ENCODE data around the gene TTYH1.
A peak's percentile ranks its signal among the peaks of the same experiment; 100 is the strongest.

The TTYH1 gene

GRCh38 chr19:54452626-54453025 lies 37.4 kb downstream of the TTYH1 start:
- Histone ChIP-seq H3K23ac (ENCODE audit: low read depth, low read length, poor library complexity) (no peak overlapping the region), H4K8ac (ENCODE audit: low read depth, low read length) (no peak overlapping the region), H4K91ac (ENCODE audit: low read depth, low read length, poor library complexity) (no peak overlapping the region), H3K27me3 (ENCODE audit: control insufficient read depth in 3 of 3, insufficient read depth in 3 of 3, low read depth in 1 of 3, low read length in 3 of 3) (no peaks in the 10 kb centered on the region), H3K36me3 (replicated peaks in 1 of 2; ENCODE audit: control insufficient read depth in 2 of 2, insufficient read depth in 2 of 2, low read length in 2 of 2) (peaks cover 64 to 75% of the 10 kb centered on the region in 2 donors), H3K4me2 (ENCODE audit: insufficient read depth, low read length, poor library complexity, severe bottlenecking) (no peak overlapping the region), H3K79me1 (ENCODE audit: low read depth, low read length) (peaks cover 41% of the 10 kb centered on the region), H3K14ac (ENCODE audit: low read length) (no peak overlapping the region), H2AFZ (ENCODE audit: low read length) (no peak overlapping the region), H2AK5ac (ENCODE audit: low read depth, low read length) (no peak overlapping the region), H3K4me3 (ENCODE audit: low read length in 2 of 2) (no peak overlapping the region), H3K4ac (ENCODE audit: low read length) (no peak overlapping the region), H2BK15ac (ENCODE audit: low read length) (no peak overlapping the region), H3K4me1 (ENCODE audit: control insufficient read depth in 2 of 2, insufficient read depth in 1 of 2, low read depth in 1 of 2, low read length in 2 of 2) (peaks cover 0 to 4% of the 10 kb centered on the region in 2 donors), H2BK12ac (ENCODE audit: low read length) (no peak overlapping the region), H2BK120ac (ENCODE audit: low read depth, low read length) (no peak overlapping the region), H3K9ac (ENCODE audit: low read depth, low read length, poor library complexity) (peak overlapping the region; percentile 21), H3K18ac (ENCODE audit: low read length) (no peak overlapping the region), H2BK5ac (ENCODE audit: low read length) (no peak overlapping the region), H3K9me3 (replicated peaks in 1 of 2; ENCODE audit: control insufficient read depth in 2 of 2, insufficient read depth in 1 of 2, low read depth in 1 of 2, low read length in 2 of 2) (no peaks in the 10 kb centered on the region), H3K27ac (replicated peaks; ENCODE audit: low read length) (no peak overlapping the region)
- WGBS, 2 donors (ENCODE audit: extremely low coverage in 2 of 2, insufficient read length in 2 of 2, insufficient replicate concordance in 1 of 2), result no CpG with 5 or more reads among the region's 11 CpGs
- no peak for DNase-seq (ENCODE audit: low spot score)

GRCh38 chr19:54453921-54454780 lies 38.9 kb downstream of the TTYH1 start:
- no peak for DNase-seq (ENCODE audit: low spot score)
- Histone ChIP-seq H3K18ac (ENCODE audit: low read length) (no peak overlapping the region), H3K4me3 (ENCODE audit: low read length in 2 of 2) (peak overlapping the region in 1 of 2 donors; percentile 11), H2AFZ (ENCODE audit: low read length) (no peak overlapping the region), H3K27me3 (ENCODE audit: control insufficient read depth in 3 of 3, insufficient read depth in 3 of 3, low read depth in 1 of 3, low read length in 3 of 3) (no peaks in the 10 kb centered on the region), H3K4me2 (ENCODE audit: insufficient read depth, low read length, poor library complexity, severe bottlenecking) (no peak overlapping the region), H2BK12ac (ENCODE audit: low read length) (no peak overlapping the region), H3K27ac (replicated peaks; ENCODE audit: low read length) (no peak overlapping the region), H3K9ac (ENCODE audit: low read depth, low read length, poor library complexity) (no peak overlapping the region), H2BK120ac (ENCODE audit: low read depth, low read length) (no peak overlapping the region), H3K9me3 (replicated peaks in 1 of 2; ENCODE audit: control insufficient read depth in 2 of 2, insufficient read depth in 1 of 2, low read depth in 1 of 2, low read length in 2 of 2) (no peaks in the 10 kb centered on the region), H3K14ac (ENCODE audit: low read length) (no peak overlapping the region), H4K91ac (ENCODE audit: low read depth, low read length, poor library complexity) (no peak overlapping the region), H2AK5ac (ENCODE audit: low read depth, low read length) (no peak overlapping the region), H3K36me3 (replicated peaks in 1 of 2; ENCODE audit: control insufficient read depth in 2 of 2, insufficient read depth in 2 of 2, low read length in 2 of 2) (peaks cover 80 to 90% of the 10 kb centered on the region in 2 donors), H3K79me1 (ENCODE audit: low read depth, low read length) (peaks cover 41% of the 10 kb centered on the region), H3K23ac (ENCODE audit: low read depth, low read length, poor library complexity) (peak overlapping the region; percentile 20), H2BK5ac (ENCODE audit: low read length) (no peak overlapping the region), H3K4me1 (ENCODE audit: control insufficient read depth in 2 of 2, insufficient read depth in 1 of 2, low read depth in 1 of 2, low read length in 2 of 2) (peaks cover 0 to 4% of the 10 kb centered on the region in 2 donors), H4K8ac (ENCODE audit: low read depth, low read length) (no peak overlapping the region), H3K4ac (ENCODE audit: low read length) (no peak overlapping the region), H2BK15ac (ENCODE audit: low read length) (no peak overlapping the region)
- no CpG with 5 or more reads among the region's 31 CpGs for WGBS, 2 donors (ENCODE audit: extremely low coverage in 2 of 2, insufficient read length in 2 of 2, insufficient replicate concordance in 1 of 2)

GRCh38 chr19:54454781-54455675 lies 39.8 kb downstream of the TTYH1 start:
- H3K27ac ChIP-seq (replicated peaks; ENCODE audit: low read length), result no peak overlapping the region
- H2BK5ac ChIP-seq (ENCODE audit: low read length), result no peak overlapping the region
- H3K14ac ChIP-seq (ENCODE audit: low read length), result no peak overlapping the region
- H2BK15ac ChIP-seq (ENCODE audit: low read length), result no peak overlapping the region
- H2BK12ac ChIP-seq (ENCODE audit: low read length), result no peak overlapping the region
- H3K4me3 ChIP-seq (ENCODE audit: low read length in 2 of 2), result no peak overlapping the region
- no peak for DNase-seq (ENCODE audit: low spot score)
- H3K4me1 ChIP-seq (ENCODE audit: control insufficient read depth in 2 of 2, insufficient read depth in 1 of 2, low read depth in 1 of 2, low read length in 2 of 2), result peaks cover 0 to 2% of the 10 kb centered on the region in 2 donors
- H2BK120ac ChIP-seq (ENCODE audit: low read depth, low read length), result no peak overlapping the region
- H3K27me3 ChIP-seq (ENCODE audit: control insufficient read depth in 3 of 3, insufficient read depth in 3 of 3, low read depth in 1 of 3, low read length in 3 of 3), result no peaks in the 10 kb centered on the region
- H4K8ac ChIP-seq (ENCODE audit: low read depth, low read length), result no peak overlapping the region
- peak overlapping the region; percentile 20 for H3K23ac ChIP-seq (ENCODE audit: low read depth, low read length, poor library complexity)
- no peak overlapping the region for H4K91ac ChIP-seq (ENCODE audit: low read depth, low read length, poor library complexity)
- no peak overlapping the region for H3K4me2 ChIP-seq (ENCODE audit: insufficient read depth, low read length, poor library complexity, severe bottlenecking)
- H3K9me3 ChIP-seq (replicated peaks in 1 of 2; ENCODE audit: control insufficient read depth in 2 of 2, insufficient read depth in 1 of 2, low read depth in 1 of 2, low read length in 2 of 2), result no peaks in the 10 kb centered on the region
- peaks cover 87 to 99% of the 10 kb centered on the region in 2 donors for H3K36me3 ChIP-seq (replicated peaks in 1 of 2; ENCODE audit: control insufficient read depth in 2 of 2, insufficient read depth in 2 of 2, low read length in 2 of 2)
- H3K18ac ChIP-seq (ENCODE audit: low read length), result no peak overlapping the region
- no peak overlapping the region for H2AK5ac ChIP-seq (ENCODE audit: low read depth, low read length)
- H3K9ac ChIP-seq (ENCODE audit: low read depth, low read length, poor library complexity), result no peak overlapping the region
- H2AFZ ChIP-seq (ENCODE audit: low read length), result no peak overlapping the region
- peaks cover 38% of the 10 kb centered on the region for H3K79me1 ChIP-seq (ENCODE audit: low read depth, low read length)
- no CpG with 5 or more reads among the region's 33 CpGs for WGBS, 2 donors (ENCODE audit: extremely low coverage in 2 of 2, insufficient read length in 2 of 2, insufficient replicate concordance in 1 of 2)
- no peak overlapping the region for H3K4ac ChIP-seq (ENCODE audit: low read length)
